Keratinocyte (primary cell): ENCODE measurements around the gene ERBB2. TPM values are rescaled to one million over a fixed set of nuclear protein-coding genes. Genes with fewer than 3 reads are reported as not detected.

Experiments
- DNase-seq: peaks from one replicate; pipeline ENCODE4 v3.0.0-alpha.2; 2011; ENCODE audit warnings: low read depth, missing footprints, low spot score
- FAIRE-seq: peaks from 2 replicates; lab custom pipeline; 2011; peaks lifted over from hg19 to GRCh38; lab: Jason Lieb, UNC
- H2AFZ ChIP-seq: 2 replicates; pipeline ENCODE4 v1.6.0; 2012; ENCODE audit warnings: low read length, control low read depth, inconsistent platforms; ENCODE audit not compliant: control insufficient read depth
- H3K27ac ChIP-seq: 2 replicates; pipeline ENCODE4 v1.5.1; 2011; ENCODE audit warnings: low read length; ENCODE audit not compliant: control insufficient read depth, insufficient read depth
- H3K27me3 ChIP-seq: 3 replicates; pipeline ENCODE4 v1.6.0; 2011; ENCODE audit warnings: low read length; ENCODE audit not compliant: control insufficient read depth, insufficient read depth; ENCODE audit errors: extremely low read depth
- H3K36me3 ChIP-seq, 2 experiments: 2 replicates in 1 of 2; 3 replicates in 1 of 2; pipeline ENCODE4 v1.5.1; 2011; ENCODE audit warnings: low read length in 2 of 2, mild to moderate bottlenecking in 1 of 2; ENCODE audit not compliant: control insufficient read depth in 2 of 2, insufficient read depth in 2 of 2; ENCODE audit errors: extremely low read depth in 1 of 2
- H3K4me1 ChIP-seq: 3 replicates; pipeline ENCODE4 v1.5.1; 2011; ENCODE audit warnings: low read length; ENCODE audit not compliant: control insufficient read depth, insufficient read depth; ENCODE audit errors: extremely low read depth
- H3K4me2 ChIP-seq: 3 replicates; pipeline ENCODE4 v1.6.0; 2011; ENCODE audit warnings: low read depth, low read length; ENCODE audit not compliant: control insufficient read depth, insufficient read depth; ENCODE audit errors: extremely low read depth
- H3K4me3 ChIP-seq, 3 experiments: fragments of 200-600 bp in 1 of 3; sonication (generic) in 1 of 3; 2 replicates in 2 of 3; 3 replicates in 1 of 3; pipeline ENCODE4 v1.5.1; 2011 to 2016; ENCODE audit warnings: low read length in 3 of 3, mild to moderate bottlenecking in 3 of 3, control low read depth in 2 of 3, inconsistent platforms in 1 of 3, low read depth in 1 of 3, mixed read lengths in 1 of 3, mixed run types in 1 of 3, moderate library complexity in 1 of 3; ENCODE audit not compliant: control insufficient read depth in 2 of 3, insufficient read depth in 2 of 3; ENCODE audit errors: extremely low read depth in 1 of 3
- H3K79me2 ChIP-seq: 2 replicates; pipeline ENCODE4 v1.6.0; 2012; ENCODE audit warnings: low read length; ENCODE audit not compliant: control insufficient read depth, insufficient read depth
- H3K9ac ChIP-seq: 3 replicates; pipeline ENCODE4 v1.6.0; 2011; ENCODE audit warnings: low read length; ENCODE audit not compliant: control insufficient read depth, insufficient read depth; ENCODE audit errors: extremely low read depth
- H3K9me1 ChIP-seq: 3 replicates; pipeline ENCODE4 v1.6.0; 2011; ENCODE audit warnings: low read length; ENCODE audit not compliant: control insufficient read depth, insufficient read depth; ENCODE audit errors: extremely low read depth
- H3K9me3 ChIP-seq: 2 replicates; pipeline ENCODE4 v1.5.1; 2012; ENCODE audit warnings: low read depth, low read length; ENCODE audit not compliant: control insufficient read depth
- H4K20me1 ChIP-seq: 3 replicates; pipeline ENCODE4 v1.6.0; 2011; ENCODE audit warnings: low read length; ENCODE audit not compliant: control insufficient read depth, insufficient read depth; ENCODE audit errors: extremely low read depth
- CTCF ChIP-seq, 3 experiments: IDR thresholded peaks in 1 of 3; conservative IDR thresholded peaks in 1 of 3; optimal IDR thresholded peaks in 1 of 3; 2 replicates in 2 of 3; 3 replicates in 1 of 3; pipeline versions ENCODE3 to v1.5.1; 2011; ENCODE audit warnings: low read length in 3 of 3, mild to moderate bottlenecking in 3 of 3, moderate library complexity in 2 of 3, control low read depth in 1 of 3, inconsistent platforms in 1 of 3; ENCODE audit not compliant: insufficient read depth in 2 of 3; ENCODE audit errors: extremely low read depth in 1 of 3
- EZH2 ChIP-seq: IDR thresholded peaks from one replicate; pipeline ENCODE4 v1.6.1; 2012; ENCODE audit warnings: inconsistent platforms, mild to moderate bottlenecking, low read length, moderate library complexity
- dilution Hi-C: fragments of 300-500 bp; cut with MboI; formaldehyde crosslinking; loops from one replicate; pipeline ENCODE4 v1.7.0; 2020; ENCODE audit warnings: low sequenced_read_pairs; ENCODE audit not compliant: extremely low pct_ligation_motif_present
- polyA plus RNA-seq, 5 experiments: library from polyadenylated mRNA; depleted of rRNA in 3 of 5; stranded (reverse) in 3 of 5; stranded (forward) in 1 of 5; unstranded in 1 of 5; fragments of >200 nt; gene quantifications; 1 replicate in 1 of 5; 2 replicates in 3 of 5; 3 replicates in 1 of 5; pipeline versions ENCODE4 v1.2.1 to v1.2.3, GENCODE V29; 2011 to 2012; ENCODE audit warnings: missing spikeins in 2 of 5, low read depth in 1 of 5, low replicate concordance in 1 of 5

ERBB2 gene
- polyA plus RNA-seq, 1 donor (not counting 4 experiments of a cell fraction or from before 2014, with no cell fraction given), result 21.4 TPM

- dilution Hi-C loops, result no loop called here
- H3K4me2 ChIP-seq, result peak overlapping the region; percentile 97
- no peak for FAIRE-seq
- no peaks in the 10 kb centered on the region for H4K20me1 ChIP-seq
- DNase-seq, result no peak
- no peaks in the 10 kb centered on the region for H3K9me1 ChIP-seq
- TF ChIP-seq EZH2, result no peak
- TF ChIP-seq CTCF (optimal IDR thresholded peaks at IDR 0.05 in 1 of 3, IDR thresholded peaks at IDR 0.05 in 1 of 3, conservative IDR thresholded peaks at IDR 0.05 in 1 of 3; ENCODE audit: extremely low read depth in 1 of 3, insufficient read depth in 2 of 3, low read length in 3 of 3), result peak in 1 of 3 experiments; percentile 16
- H3K4me1 ChIP-seq, result peaks cover 14% of the 10 kb centered on the region
- H3K79me2 ChIP-seq, result no peaks in the 10 kb centered on the region
- no peaks in the 10 kb centered on the region for H3K36me3 ChIP-seq
- H3K9ac ChIP-seq, result peak overlapping the region; percentile 76
- H3K27ac ChIP-seq, result no peak overlapping the region
- peak overlapping the region in 2 of 3 experiments; percentile 73 to 84 for H3K4me3 ChIP-seq
- H3K9me3 ChIP-seq, result no peaks in the 10 kb centered on the region
- no peaks in the 10 kb centered on the region for H3K27me3 ChIP-seq
- peak overlapping the region; percentile 69 for H2AFZ ChIP-seq
Observed at GRCh38 chr17:39688945-39689344, 10.9 kb upstream of the ERBB2 start.

GRCh38 chr17:39694593-39694992 lies 5.3 kb upstream of the ERBB2 start:
- Histone ChIP-seq H3K9ac (no peak overlapping the region), H3K79me2 (no peaks in the 10 kb centered on the region), H3K36me3 (peaks cover 0 to 2% of the 10 kb centered on the region in 2 experiments), H3K9me3 (no peaks in the 10 kb centered on the region), H4K20me1 (no peaks in the 10 kb centered on the region), H3K9me1 (no peaks in the 10 kb centered on the region), H3K4me3 (no peak overlapping the region), H2AFZ (no peak overlapping the region), H3K27ac (no peak overlapping the region), H3K4me1 (peaks cover 5% of the 10 kb centered on the region), H3K4me2 (no peak overlapping the region), H3K27me3 (no peaks in the 10 kb centered on the region)
- TF ChIP-seq CTCF (optimal IDR thresholded peaks at IDR 0.05 in 1 of 3, IDR thresholded peaks at IDR 0.05 in 1 of 3, conservative IDR thresholded peaks at IDR 0.05 in 1 of 3; ENCODE audit: extremely low read depth in 1 of 3, insufficient read depth in 2 of 3, low read length in 3 of 3) (no peak), EZH2 (no peak)
- DNase-seq, result no peak
- no peak for FAIRE-seq
- dilution Hi-C loops, result no loop called here
